ENCODE data around the gene POLR2L.

- TF ChIP-seq, protein P1, sequence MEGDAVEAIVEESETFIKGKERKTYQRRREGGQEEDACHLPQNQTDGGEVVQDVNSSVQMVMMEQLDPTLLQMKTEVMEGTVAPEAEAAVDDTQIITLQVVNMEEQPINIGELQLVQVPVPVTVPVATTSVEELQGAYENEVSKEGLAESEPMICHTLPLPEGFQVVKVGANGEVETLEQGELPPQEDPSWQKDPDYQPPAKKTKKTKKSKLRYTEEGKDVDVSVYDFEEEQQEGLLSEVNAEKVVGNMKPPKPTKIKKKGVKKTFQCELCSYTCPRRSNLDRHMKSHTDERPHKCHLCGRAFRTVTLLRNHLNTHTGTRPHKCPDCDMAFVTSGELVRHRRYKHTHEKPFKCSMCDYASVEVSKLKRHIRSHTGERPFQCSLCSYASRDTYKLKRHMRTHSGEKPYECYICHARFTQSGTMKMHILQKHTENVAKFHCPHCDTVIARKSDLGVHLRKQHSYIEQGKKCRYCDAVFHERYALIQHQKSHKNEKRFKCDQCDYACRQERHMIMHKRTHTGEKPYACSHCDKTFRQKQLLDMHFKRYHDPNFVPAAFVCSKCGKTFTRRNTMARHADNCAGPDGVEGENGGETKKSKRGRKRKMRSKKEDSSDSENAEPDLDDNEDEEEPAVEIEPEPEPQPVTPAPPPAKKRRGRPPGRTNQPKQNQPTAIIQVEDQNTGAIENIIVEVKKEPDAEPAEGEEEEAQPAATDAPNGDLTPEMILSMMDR (conservative IDR thresholded peaks at IDR 0.05; ENCODE audit: low read depth, low read length) = no peak
- TF ChIP-seq EZH2 (IDR thresholded peaks at IDR 0.05; ENCODE audit: borderline replicate concordance, low read depth, low read length, poor library complexity, severe bottlenecking) = no peak
Measured at GRCh38 chr11:812390-812789, 29.9 kb downstream of the POLR2L start.

Data from A673 (cell line).